ENCODE data around the gene ATP6V1G2.

The ATP6V1G2 gene

GRCh38 chr6:31575952-31576685 is 29.7 kb upstream of the ATP6V1G2 start:
- no peak for DNase-seq (ENCODE audit: low read depth)

- DNase-seq (ENCODE audit: low read depth): no peak
These were observed 29.0 kb upstream of the ATP6V1G2 start, which contains the start of gene TNF for GRCh38 chr6:31575335-31575901. Gene TNF, plus strand, starts transcription at chr6:31575565. Its CDS starts 177 bp downstream, at chr6:31575742.

- DNase-seq (ENCODE audit: low read depth): no peak
These were observed 28.0 kb upstream of the ATP6V1G2 start for GRCh38 chr6:31574106-31575061.

GRCh38 chr6:31573239-31574105 is 27.1 kb upstream of the ATP6V1G2 start:
- no peak for DNase-seq (ENCODE audit: low read depth)

GRCh38 chr6:31572041-31572911 is 25.9 kb upstream of the ATP6V1G2 start, which contains the start of gene LTA:
Gene LTA, plus strand, starts transcription at chr6:31572289. Its CDS starts 454 bp downstream, at chr6:31572743.
- no peak for DNase-seq (ENCODE audit: low read depth)

GRCh38 chr6:31569861-31570536 is 23.6 kb upstream of the ATP6V1G2 start:
- no peak for DNase-seq (ENCODE audit: low read depth)

- DNase-seq (ENCODE audit: low read depth): no peak
These were observed 22.1 kb upstream of the ATP6V1G2 start for GRCh38 chr6:31568537-31568961.

- no peak for DNase-seq (ENCODE audit: low read depth)
These were observed 21.3 kb upstream of the ATP6V1G2 start for GRCh38 chr6:31567531-31568370.

- no peak for DNase-seq (ENCODE audit: low read depth)
These were observed 14.3 kb upstream of the ATP6V1G2 start for GRCh38 chr6:31560697-31561058.

GRCh38 chr6:31559958-31560696 is 13.7 kb upstream of the ATP6V1G2 start:
- no peak for DNase-seq (ENCODE audit: low read depth)

- no peak for DNase-seq (ENCODE audit: low read depth)
These were observed 13.2 kb upstream of the ATP6V1G2 start for GRCh38 chr6:31559606-31559957.

- no peak for DNase-seq (ENCODE audit: low read depth)
These were observed 12.5 kb upstream of the ATP6V1G2 start for GRCh38 chr6:31558631-31559500.

GRCh38 chr6:31558318-31558625 is 11.9 kb upstream of the ATP6V1G2 start:
- no peak for DNase-seq (ENCODE audit: low read depth)

GRCh38 chr6:31557443-31558317 is 11.3 kb upstream of the ATP6V1G2 start:
- DNase-seq (ENCODE audit: low read depth): no peak

- DNase-seq (ENCODE audit: low read depth): no peak
These were observed 9.9 kb upstream of the ATP6V1G2 start for GRCh38 chr6:31556307-31556706.

- peak; percentile 47 for DNase-seq (ENCODE audit: low read depth)
These were observed 5.0 kb upstream of the ATP6V1G2 start for GRCh38 chr6:31551371-31551770.

- DNase-seq (ENCODE audit: low read depth): no peak
These were observed 2.1 kb upstream of the ATP6V1G2 start for GRCh38 chr6:31548544-31548873.
